Measurements from ENCODE around the gene CYP24A1.

CYP24A1 gene

DNA sequence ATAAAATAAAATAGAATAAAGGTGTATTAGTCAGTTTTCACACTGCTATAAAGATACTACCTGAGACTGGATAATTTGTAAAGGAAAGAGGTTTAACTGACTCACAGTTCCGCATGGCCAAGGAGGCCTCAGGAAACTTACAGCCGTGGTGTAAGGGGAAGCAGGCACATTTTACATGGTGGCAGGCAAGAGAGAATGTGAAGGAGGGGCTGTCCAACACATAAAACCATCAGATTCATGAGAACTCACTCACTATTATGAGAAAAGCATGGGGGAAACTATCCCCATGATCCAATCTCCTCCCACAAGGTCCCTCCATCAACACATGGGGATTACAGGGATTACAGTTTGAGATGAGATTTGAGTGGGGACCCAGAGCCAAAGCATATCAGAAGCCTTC lies 62.3 kb downstream of the CYP24A1 start:
- no peak for DNase-seq (ENCODE audit: low spot score)

DNA sequence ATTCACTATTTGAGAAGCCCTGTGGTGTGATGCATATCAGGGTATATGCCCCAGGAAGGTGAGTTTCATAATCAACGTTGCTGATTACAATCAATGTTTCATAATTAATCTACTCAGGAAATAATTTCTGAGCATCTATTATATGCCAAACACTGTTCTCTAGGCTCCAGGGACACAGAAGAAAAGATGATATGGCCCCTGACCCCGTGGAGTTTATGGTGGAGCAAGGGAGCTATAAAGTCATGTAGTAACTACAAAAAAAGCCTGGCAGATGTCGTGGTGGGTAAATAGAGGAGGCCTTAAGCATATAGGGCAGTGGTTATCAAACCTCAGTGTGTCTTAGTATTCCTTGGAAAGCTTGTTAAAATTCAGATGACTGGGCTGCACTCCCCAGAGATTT lies 63.3 kb downstream of the CYP24A1 start:
- no peak for DNase-seq (ENCODE audit: low spot score)

DNA sequence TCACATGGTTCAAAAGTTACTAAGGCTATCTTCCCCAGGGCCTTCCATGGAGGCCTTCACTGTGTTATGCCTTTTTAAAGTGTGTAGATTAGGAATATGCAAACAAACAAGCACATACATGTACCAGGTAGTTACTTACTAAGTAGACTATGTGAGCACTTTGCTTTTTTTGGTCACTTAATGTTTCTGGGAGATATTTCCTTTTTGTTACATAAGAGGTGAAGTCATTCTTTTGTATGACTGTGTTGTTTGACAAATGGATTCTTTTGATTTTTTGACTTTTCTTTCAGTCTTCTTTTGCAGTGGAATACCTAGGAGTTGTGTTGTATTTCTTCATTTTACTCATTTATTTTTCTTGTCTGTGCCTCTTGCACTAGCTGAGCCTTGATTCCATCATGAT lies 63.7 kb downstream of the CYP24A1 start:
- no peak for DNase-seq (ENCODE audit: low spot score)

DNA sequence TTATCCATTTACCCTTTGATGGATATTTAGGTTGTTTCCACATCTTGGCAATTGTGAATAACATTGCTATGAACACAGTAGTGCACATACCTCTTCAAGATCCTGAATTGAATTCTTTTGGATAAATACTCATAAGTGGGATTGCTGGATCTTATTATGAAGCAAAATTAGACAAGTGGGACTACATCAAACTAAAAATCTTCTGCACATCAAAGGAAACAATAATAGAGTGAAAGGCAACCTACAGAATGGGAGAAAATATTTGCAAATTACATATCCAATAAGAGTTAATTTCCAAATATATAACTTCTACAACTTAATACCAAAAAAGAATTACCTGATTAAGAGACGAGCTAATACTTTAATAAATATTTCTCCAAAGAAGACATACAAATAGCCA lies 65.0 kb downstream of the CYP24A1 start:
- no peak for DNase-seq (ENCODE audit: low spot score)

DNA sequence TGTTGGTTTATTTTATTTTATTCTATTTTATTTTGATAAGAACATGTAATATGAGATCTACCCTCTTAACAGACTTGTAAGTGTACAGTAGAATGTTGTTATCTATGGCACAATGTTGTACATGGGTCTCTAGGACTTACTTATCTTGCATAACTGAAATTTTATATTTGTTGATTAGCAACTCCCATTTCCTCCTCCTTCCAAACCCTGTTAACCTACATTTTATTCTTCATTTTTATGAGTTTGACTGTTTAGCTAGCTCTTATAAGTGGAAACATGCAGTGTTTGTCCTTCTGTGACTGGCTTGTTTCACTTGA lies 65.5 kb downstream of the CYP24A1 start:
- no peak for DNase-seq (ENCODE audit: low spot score)

DNA sequence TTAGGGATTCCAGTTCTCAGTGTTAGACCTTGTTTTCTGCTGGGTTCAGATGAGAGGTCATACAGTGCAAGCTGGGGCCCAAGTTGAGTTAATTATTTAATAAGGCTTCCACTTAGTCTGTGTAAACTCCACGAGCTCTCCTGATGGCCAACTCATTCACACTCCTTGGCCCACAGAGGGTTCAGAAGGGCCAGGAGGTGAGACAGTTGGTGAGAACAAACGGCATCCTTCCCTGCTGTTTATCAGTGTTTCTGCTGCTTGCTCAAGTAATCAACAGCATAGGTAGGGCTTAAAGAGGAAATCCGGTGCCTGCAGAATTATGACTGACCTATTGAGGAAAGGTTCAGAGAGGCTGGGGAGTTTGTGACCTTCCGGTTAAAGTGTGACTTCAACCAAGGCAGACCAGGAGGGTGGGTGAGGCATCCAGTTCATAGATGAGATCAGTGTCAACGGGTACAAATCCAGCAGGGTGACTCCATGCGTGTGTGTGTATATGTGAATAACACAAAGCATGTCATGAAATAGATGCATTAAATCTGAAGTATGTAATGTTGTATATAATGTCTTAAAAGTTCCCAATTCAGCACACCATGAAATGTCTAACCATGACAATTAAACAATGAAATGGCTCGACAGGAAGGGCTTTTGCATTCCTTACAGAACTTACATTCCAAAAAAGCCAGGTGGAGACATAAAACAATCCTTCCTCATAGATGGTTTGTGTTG lies 66.0 kb downstream of the CYP24A1 start:
- no peak for DNase-seq (ENCODE audit: low spot score)

DNA sequence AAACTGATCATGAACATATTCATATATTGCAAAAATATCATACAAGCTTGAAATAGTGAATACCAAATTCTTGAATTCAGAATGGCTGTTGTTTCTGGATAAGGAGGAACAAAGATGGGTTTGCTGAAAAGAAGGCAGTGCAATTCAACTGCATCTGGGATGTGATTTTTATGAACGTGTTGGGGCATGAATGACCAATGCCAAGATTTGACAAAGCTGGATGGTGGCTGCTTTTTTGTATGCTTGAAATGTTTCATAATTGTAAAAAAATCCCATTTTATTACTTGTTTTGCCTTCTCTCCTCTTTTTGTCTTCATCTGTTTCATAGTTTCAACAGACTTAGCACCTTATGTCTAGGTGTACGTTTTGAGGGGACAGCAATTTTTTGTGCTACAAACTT lies 66.6 kb downstream of the CYP24A1 start:
- no peak for DNase-seq (ENCODE audit: low spot score)

DNA sequence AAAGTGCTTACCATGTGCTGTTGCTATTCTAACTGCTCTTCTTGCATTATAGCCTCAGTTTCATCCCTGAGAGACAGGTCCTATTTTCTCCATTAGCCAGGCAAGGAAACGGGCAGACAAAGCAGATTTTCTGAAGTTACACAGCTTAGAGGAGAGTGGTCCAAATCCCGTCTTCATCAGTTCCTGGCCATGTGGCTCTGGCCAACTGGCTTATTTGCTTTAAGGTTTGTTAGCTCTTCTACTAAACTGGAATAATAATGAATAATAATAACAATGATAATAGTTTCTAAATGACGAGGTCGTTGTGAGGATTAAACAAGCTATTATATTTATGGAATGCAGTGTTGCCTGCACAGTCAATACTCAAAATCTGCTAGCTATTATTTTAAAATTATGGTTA lies 67.6 kb downstream of the CYP24A1 start:
- DNase-seq (ENCODE audit: low spot score): no peak

DNA sequence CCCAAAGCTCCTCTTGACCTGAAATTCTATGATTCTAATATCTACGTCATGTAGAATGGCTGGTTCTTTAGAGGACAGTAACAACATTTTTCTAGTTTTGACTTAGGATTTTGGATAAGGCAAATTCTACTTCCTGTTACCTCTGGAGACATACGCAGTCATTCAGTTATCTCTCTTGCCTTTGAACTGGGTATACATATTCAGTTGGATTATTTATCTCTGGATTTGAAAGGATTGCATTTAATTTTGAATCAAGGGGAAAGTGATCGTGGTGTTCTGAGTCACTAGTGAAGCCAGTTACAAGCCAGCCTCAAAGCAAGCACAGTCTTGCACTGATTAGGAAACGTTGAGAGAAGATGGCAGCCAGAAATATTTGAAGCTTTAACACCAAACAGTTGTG lies 68.1 kb downstream of the CYP24A1 start:
- DNase-seq (ENCODE audit: low spot score): no peak

DNA sequence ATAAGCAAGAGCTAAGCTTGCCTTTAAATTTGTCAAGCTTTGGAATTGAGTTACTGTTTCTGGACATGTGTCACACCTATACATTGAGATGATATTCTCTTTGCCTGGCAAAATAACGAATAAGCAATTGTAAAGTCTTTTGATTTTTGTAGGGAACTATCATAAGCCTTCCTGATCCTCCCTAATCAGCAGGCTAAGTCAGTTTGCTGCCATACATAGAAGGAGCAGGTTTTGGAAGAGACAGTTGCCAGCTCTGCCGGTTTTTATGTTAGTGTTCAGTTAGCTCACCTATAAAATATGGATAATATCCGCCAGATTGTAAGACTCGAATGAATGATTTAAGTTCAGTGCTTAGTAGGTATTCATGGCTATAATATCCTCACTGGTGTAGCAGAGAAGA lies 69.0 kb downstream of the CYP24A1 start:
- no peak for DNase-seq (ENCODE audit: low spot score)

DNA sequence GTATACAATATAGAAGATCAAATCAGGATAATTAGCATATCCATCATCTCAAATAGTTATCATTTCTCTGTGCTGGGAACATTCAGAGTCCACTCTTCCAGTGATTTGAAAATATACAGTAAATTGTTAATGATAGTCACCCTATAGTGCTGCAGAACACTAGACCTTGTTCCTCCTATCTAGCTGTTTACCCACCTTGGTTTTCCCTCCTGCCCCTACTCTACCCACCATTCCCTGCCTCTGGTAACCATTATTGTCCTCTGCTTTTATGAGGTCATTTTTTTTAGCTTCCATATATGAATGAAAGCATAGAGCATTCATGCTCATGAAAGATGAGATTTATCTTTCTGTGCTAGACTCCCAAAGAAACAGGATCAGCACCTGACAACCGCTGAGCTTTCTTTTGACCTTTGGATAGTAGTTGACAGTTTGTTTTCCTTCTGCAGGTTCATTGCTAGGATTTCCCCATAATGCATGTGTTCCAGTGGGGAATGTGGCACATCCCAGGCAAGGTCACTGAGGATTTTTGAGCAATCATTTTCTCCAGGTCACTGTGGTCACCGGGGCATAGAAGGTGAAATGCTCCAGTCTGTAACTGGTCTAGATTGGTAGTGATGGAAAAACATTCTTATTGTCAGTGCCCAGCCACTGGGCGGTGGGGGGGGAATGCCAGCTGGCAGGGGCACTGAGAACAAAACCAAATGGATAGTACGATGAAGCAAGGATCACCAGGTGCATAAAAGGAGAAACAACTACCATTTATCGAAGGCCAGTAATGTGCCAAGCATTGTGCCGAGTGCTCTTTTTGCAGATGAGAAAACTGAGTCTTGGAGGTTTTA lies 69.8 kb downstream of the CYP24A1 start:
- no peak for DNase-seq (ENCODE audit: low spot score)
